Measurements from ENCODE around the gene ASIC2.

ASIC2 gene

DNA sequence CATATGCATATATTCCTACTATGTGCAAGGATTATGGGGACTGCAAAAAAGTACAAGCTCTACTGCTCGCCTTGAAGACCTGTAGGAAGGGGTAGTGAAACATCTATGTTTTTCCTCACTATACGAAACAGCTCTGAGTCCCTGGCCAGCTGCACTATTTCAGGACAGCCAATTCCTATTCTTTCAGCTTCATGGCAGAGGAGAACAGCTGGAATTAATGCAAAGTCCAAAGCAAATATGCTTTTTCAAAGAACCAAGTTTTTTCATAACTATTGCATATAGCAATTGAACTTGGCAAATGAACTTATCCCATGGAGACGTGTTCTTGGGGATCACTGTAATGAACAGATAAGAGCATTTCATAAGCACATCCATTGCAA is 179.1 kb downstream of the ASIC2 start:
- TF ChIP-seq NFRKB (IDR thresholded peaks at IDR 0.05): no peak
- DNase-seq (ENCODE audit: extremely low spot score): no peak
- POLR2A ChIA-PET: no interaction called here
- CTCF ChIA-PET: no interaction called here

DNA sequence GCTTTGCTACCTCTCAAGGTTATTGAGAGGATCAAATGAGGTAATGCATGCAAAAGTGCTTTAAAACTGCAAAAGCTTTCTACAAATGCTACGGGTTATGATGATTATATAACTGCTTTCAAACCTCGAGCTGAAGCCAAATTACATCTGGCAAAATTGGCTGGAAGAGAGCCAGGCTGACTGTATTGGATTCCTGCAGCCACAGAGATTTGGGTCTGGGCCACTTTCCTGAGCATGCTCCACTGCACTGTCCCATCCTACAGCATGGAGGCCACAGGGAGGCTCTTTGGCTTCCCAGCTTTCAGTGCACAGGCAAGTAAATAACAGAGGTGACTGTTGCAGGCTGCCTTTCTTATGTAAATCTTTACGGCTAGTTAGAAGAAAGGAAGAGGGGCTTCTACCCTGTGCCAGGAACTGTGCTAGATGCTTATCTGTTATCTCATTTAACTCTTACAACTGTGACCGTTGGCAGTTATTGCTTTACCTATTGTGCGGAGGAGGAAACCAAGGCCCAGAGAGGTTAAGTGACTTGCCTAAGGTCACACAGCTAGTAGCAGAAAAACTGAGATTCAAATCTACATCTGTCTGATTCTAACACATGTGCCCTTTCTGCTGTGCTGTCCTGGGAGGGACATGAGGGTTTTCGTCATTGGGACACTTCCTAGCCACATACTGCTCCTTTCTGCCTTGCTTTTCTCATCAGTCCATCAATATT is 179.7 kb downstream of the ASIC2 start:
- TF ChIP-seq L3MBTL2 (conservative IDR thresholded peaks at IDR 0.05) (no peak), NFRKB (IDR thresholded peaks at IDR 0.05) (no peak), SUZ12 (IDR thresholded peaks at IDR 0.05) (no peak), TARDBP (IDR thresholded peaks at IDR 0.05) (no peak), BHLHE40 (IDR thresholded peaks at IDR 0.05; ENCODE audit: borderline replicate concordance) (no peak), ELF4 (IDR thresholded peaks at IDR 0.05) (no peak), FOXK2 (IDR thresholded peaks at IDR 0.05) (no peak), FOXM1 (IDR thresholded peaks at IDR 0.05; ENCODE audit: borderline replicate concordance) (no peak)
- POLR2A ChIA-PET: no interaction called here
- CTCF ChIA-PET: no interaction called here
- DNase-seq (ENCODE audit: extremely low spot score): no peak

DNA sequence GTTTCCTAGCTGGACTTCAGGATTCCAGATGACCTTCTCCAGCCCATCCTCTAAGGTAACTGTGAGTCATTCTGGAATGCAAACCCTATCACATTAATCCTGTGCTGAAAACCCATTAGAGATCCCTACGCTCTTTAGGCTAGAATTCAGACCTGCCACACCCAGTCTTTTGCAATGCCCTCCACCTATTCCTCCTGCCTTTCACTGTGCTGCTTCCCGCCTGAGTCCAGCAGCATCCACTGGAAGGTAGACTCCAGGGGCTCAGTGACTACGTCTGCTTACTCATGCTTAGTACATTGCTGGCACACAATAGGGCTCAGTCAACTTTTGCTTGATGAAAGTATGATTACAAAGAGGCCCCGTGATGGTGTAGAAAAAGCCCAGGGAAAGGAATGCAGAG is 180.3 kb downstream of the ASIC2 start:
- ChIA-PET POLR2A (no interaction called here), CTCF (no interaction called here)
- TF ChIP-seq CTBP1 (IDR thresholded peaks at IDR 0.05; ENCODE audit: borderline replicate concordance) (no peak), NFRKB (IDR thresholded peaks at IDR 0.05) (no peak), ELF4 (IDR thresholded peaks at IDR 0.05) (no peak), BHLHE40 (IDR thresholded peaks at IDR 0.05; ENCODE audit: borderline replicate concordance) (no peak), ARNT (IDR thresholded peaks at IDR 0.05) (no peak), LEF1 (IDR thresholded peaks at IDR 0.05; ENCODE audit: borderline replicate concordance) (no peak), L3MBTL2 (conservative IDR thresholded peaks at IDR 0.05) (no peak), TARDBP (IDR thresholded peaks at IDR 0.05) (no peak), ZNF384 (IDR thresholded peaks at IDR 0.05) (no peak), FOXM1 (IDR thresholded peaks at IDR 0.05; ENCODE audit: borderline replicate concordance) (no peak), FOXK2 (IDR thresholded peaks at IDR 0.05) (no peak), SUZ12 (IDR thresholded peaks at IDR 0.05) (no peak), FOXA1 (IDR thresholded peaks at IDR 0.05) (no peak)
- TF ChIP-seq, protein P1, sequence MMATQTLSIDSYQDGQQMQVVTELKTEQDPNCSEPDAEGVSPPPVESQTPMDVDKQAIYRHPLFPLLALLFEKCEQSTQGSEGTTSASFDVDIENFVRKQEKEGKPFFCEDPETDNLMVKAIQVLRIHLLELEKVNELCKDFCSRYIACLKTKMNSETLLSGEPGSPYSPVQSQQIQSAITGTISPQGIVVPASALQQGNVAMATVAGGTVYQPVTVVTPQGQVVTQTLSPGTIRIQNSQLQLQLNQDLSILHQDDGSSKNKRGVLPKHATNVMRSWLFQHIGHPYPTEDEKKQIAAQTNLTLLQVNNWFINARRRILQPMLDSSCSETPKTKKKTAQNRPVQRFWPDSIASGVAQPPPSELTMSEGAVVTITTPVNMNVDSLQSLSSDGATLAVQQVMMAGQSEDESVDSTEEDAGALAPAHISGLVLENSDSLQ (IDR thresholded peaks at IDR 0.05): no peak
- no peak for DNase-seq (ENCODE audit: extremely low spot score)

DNA sequence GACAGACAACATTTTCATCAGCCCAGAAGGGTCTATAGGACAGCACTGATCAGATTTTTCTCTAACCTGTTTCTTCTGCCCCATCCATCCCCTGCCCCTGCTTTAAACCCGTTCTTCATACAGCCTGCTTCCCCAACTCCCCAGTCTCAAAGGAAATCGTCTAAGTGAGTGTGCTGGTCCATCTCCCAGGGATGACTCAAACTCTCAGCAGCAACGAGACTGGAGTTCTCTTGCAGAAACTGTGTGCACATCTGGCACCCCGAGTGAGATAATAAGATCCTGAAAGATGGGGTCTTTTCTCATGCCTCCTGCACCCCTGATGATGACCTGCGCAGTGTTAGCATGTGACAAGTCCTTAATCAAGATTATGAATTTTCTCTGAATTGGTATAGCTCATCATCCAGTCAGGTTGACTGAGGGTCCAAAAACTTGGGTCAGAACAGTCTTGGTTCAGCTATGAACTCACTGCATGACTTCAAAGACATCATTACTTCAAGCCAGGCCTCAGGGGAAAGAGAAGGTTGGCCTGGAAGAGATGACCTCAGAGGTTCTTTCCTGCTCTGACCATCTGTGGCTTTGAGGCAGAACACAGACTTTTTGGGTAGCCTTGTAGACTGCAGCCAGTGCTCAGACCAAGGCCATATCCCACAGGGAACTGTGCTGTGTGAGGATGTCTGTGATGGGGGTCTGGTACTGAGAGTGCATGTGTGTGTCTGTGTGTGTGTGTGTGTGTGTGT is 183.6 kb downstream of the ASIC2 start:
- ChIA-PET CTCF (no interaction called here), POLR2A (no interaction called here)
- TF ChIP-seq NFRKB (IDR thresholded peaks at IDR 0.05) (no peak), FOXM1 (IDR thresholded peaks at IDR 0.05; ENCODE audit: borderline replicate concordance) (no peak), ELF4 (IDR thresholded peaks at IDR 0.05) (no peak), ARNT (IDR thresholded peaks at IDR 0.05) (no peak), SP1 (IDR thresholded peaks at IDR 0.05) (no peak), FOXA1 (IDR thresholded peaks at IDR 0.05) (no peak), BHLHE40 (IDR thresholded peaks at IDR 0.05; ENCODE audit: borderline replicate concordance) (no peak), SUZ12 (IDR thresholded peaks at IDR 0.05) (no peak), ZNF384 (IDR thresholded peaks at IDR 0.05) (no peak), LEF1 (IDR thresholded peaks at IDR 0.05; ENCODE audit: borderline replicate concordance) (no peak), TARDBP (IDR thresholded peaks at IDR 0.05) (no peak)
- TF ChIP-seq, protein P1 (IDR thresholded peaks at IDR 0.05): no peak
- no peak for DNase-seq (ENCODE audit: extremely low spot score)

DNA sequence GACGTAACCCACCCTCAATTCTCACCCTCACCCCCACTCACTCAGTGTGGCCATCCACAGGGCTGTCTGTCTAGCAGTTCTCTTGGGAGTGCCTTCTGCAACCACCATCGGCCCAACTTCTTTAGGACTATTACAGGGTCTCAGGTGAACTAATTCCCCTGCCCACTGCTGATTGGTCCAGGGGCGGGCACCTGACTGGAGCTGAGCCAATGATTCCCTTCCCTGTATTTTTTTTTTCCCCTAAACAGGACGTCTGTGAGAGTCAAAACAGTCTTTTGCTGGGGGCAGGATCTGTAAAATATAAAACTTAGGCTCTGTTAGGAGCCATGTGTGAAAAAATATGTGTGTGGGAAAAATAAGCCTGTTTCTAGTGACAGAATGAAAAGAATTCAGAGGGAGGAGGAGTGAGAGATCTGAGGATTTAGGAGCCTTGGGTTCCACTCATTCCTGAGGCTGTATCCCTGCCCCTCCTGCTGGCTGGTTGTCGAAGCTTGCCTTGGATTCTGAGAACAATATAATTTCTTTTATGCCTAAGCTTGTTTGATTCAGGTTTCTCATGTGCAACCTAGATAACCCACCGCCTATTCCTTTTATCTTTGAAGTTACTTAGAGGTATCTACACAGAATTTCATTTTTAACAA is 186.4 kb downstream of the ASIC2 start:
- TF ChIP-seq SP1 (IDR thresholded peaks at IDR 0.05): no peak
- TF ChIP-seq FOXM1 (IDR thresholded peaks at IDR 0.05; ENCODE audit: borderline replicate concordance): no peak
- TF ChIP-seq FOXK2 (IDR thresholded peaks at IDR 0.05): no peak
- no peak for TF ChIP-seq L3MBTL2 (conservative IDR thresholded peaks at IDR 0.05)
- no peak for DNase-seq (ENCODE audit: extremely low spot score)
- ChIA-PET CTCF (interaction anchor here (0.5 to 0.7 kb wide), 2 partner anchors 323 to 544 kb away, joined by 4 to 5 read pairs; no protein-coding TSS in a partner anchor), POLR2A (no interaction called here)

DNA sequence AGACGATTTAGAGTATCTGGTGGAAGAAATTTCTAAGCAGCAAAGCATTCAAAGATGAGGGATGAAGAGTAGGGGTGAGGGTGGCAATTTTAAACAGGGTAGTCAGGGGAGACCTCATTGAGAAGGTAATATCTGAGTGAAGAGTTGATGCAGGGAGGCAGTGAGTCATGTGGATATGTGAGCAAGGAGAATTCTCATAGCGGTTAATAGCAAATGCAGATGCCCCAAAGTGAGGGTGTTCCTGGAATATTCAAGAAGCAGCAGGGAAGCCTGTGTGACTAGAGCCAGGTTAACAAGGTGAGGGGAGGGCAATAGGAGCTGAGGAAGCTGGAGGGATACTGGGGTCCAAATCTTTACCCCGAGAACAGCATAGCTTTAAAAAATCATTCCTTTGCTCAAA is 187.2 kb downstream of the ASIC2 start:
- TF ChIP-seq ARNT (IDR thresholded peaks at IDR 0.05) (no peak), FOXK2 (IDR thresholded peaks at IDR 0.05) (no peak), TARDBP (IDR thresholded peaks at IDR 0.05) (no peak), FOXM1 (IDR thresholded peaks at IDR 0.05; ENCODE audit: borderline replicate concordance) (no peak), NFRKB (IDR thresholded peaks at IDR 0.05) (no peak), FOXA1 (IDR thresholded peaks at IDR 0.05) (no peak), LEF1 (IDR thresholded peaks at IDR 0.05; ENCODE audit: borderline replicate concordance) (no peak), CTBP1 (IDR thresholded peaks at IDR 0.05; ENCODE audit: borderline replicate concordance) (no peak), BHLHE40 (IDR thresholded peaks at IDR 0.05; ENCODE audit: borderline replicate concordance) (no peak), SUZ12 (IDR thresholded peaks at IDR 0.05) (no peak), L3MBTL2 (conservative IDR thresholded peaks at IDR 0.05) (no peak), SP1 (IDR thresholded peaks at IDR 0.05) (no peak), HDGF (IDR thresholded peaks at IDR 0.05; ENCODE audit: borderline replicate concordance) (no peak), ELF4 (IDR thresholded peaks at IDR 0.05) (no peak), ZNF384 (IDR thresholded peaks at IDR 0.05) (no peak)
- TF ChIP-seq, protein P1 (IDR thresholded peaks at IDR 0.05): no peak
- DNase-seq (ENCODE audit: extremely low spot score): no peak
- ChIA-PET POLR2A (no interaction called here), CTCF (interaction anchor here (0.7 kb wide), 1 partner anchor 323 kb away, joined by 4 read pairs; no protein-coding TSS in a partner anchor)

All from HEK293T (cell line).